GM21367 (cell line): ENCODE measurements around the gene SLMAP.
"Not testable (repeated sequence)": the region's sequence is repeated elsewhere in the genome, so short reads cannot be mapped to it uniquely, and the experiment has no call there.

ENCODE experiments used
- ATAC-seq: cut with Tn5 transposase; IDR thresholded peaks from one replicate; pipeline ENCODE4 v1.9.1; 2021; ENCODE audit not compliant: unreplicated experiment

SLMAP gene

DNA sequence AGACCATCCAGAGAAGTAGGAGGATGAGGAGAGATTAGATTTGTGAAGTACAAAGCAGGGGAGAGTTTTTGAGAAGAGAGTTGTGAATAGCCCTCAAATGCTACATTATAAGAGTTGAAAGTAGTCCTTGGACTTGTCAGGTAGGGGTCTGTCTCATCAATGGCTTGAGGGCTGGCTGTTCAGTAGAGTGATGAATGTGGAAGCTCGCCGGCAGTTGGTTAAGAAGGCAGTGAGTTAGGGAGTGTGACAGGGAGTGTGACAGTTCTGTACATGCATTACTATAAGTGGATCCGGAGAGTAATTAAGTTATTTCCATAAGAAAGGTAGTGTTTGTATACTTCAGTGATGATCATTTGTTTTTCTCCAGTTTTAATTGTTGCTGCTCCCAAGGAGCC is 32.5 kb downstream of the SLMAP start:
- ATAC-seq = no peak

DNA sequence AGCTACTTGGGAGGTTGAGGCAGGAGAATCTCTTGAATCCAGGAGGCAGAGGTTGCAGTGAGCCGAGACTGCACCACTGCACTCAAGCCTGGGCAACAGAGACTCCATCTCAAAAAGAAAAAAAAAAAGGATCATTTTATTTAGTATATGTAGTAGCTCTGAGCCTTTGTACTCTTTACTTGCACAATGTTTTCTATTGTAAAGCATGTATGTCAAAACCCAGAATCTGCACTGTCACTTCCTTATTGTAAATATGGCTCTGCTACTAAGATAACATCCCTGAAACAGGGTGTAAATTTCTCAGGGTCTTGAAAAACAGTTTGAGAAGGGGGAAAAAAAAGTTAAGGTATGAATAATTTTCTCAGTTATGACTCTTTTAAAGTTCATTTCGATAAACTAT is 35.1 kb downstream of the SLMAP start:
- ATAC-seq = no peak

DNA sequence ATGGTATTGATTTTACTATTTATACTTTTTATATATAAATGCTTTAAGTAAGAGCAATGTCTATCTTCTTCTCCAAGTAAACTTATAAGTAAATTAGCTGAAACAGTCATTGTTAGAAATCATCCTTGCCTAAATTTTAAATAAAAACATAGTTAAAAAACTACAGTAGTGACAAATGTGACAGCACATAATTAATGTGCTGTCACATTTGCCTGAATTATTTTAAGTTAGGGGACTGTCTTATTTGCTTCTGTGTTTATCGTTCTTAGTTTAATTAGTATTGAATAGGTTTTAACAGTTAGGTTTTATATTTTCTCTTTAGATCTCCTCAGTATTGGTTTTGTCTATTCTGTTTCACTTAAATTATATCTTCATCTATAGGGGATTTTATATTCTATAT is 36.1 kb downstream of the SLMAP start:
- no peak for ATAC-seq

DNA sequence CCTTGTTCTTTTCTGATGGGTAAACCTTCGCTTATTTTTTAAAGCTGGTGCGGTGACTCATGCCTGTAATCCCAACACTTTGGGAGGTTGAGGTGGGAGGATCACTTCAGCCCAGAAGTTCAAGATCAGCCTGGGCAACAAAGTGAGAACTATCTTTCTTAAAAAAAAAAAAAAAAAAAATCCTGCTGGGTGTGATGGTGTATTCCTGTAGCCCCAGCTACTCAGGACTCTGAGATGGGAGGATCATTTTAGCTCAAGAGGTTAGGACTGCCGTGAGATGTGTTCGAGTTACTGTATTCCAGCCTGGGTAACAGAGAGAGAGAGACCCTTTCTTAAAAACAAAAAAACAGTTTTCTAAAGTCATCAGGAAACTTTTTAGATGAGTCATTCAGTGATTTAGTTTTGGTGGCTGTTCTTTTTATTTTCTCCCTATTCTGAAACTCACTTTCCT is 37.7 kb downstream of the SLMAP start:
- ATAC-seq = no peak

DNA sequence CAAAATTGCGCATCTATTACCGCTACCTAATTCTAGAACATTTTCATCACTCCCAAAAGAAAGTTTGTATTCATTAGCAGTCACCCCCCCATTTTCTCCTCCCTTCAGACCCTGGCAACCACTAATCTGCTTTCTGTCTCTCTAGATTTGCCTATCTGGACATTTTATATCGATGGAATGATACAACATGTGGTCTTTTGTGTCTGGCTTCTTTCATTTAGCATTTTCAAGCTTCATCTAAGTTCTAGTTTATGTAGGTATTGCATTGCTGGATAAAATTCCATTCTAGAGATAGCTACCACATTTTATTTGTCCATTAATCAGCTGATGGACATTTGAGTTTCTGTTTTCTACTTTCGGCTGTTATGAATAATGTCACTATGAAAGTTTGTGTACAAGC is 38.4 kb downstream of the SLMAP start:
- no peak for ATAC-seq

DNA sequence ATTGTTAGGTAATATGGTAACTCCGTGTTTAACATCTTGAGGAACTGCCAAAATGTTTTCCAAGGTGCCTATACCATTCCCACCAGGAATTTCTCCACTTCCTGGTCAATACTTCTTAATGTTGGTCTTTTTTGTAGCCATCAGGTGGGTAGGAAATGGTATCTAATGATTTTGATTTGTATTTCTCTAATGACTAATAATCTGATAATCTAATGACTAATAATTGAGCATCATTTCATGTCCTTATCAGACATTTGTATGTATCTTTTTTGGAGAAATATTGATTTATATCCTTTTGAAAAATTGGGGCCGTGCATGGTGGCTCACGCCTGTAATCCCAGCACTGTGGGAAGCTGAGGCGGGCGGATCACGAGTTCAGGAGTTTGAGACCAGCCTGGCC is 38.8 kb downstream of the SLMAP start:
- no peak for ATAC-seq

DNA sequence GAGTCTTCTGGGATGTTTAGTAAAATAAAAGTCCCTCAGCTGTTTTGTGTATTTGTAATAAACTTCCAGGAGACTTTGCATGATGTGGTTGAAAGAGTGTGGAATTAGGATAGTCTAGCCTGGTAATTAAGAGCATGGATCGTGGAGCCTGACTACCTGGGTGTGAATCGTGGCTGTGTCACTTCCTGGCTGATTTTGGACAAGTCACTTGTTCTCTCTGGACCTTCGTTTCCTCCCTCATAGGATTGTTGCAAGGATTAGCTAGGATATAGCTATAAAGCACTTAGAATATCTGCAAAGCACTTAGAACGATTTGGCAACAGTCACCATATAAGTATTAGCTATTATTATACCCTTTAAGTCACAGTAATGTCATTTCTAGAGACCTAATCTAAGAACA is 40.2 kb downstream of the SLMAP start:
- no peak for ATAC-seq

DNA sequence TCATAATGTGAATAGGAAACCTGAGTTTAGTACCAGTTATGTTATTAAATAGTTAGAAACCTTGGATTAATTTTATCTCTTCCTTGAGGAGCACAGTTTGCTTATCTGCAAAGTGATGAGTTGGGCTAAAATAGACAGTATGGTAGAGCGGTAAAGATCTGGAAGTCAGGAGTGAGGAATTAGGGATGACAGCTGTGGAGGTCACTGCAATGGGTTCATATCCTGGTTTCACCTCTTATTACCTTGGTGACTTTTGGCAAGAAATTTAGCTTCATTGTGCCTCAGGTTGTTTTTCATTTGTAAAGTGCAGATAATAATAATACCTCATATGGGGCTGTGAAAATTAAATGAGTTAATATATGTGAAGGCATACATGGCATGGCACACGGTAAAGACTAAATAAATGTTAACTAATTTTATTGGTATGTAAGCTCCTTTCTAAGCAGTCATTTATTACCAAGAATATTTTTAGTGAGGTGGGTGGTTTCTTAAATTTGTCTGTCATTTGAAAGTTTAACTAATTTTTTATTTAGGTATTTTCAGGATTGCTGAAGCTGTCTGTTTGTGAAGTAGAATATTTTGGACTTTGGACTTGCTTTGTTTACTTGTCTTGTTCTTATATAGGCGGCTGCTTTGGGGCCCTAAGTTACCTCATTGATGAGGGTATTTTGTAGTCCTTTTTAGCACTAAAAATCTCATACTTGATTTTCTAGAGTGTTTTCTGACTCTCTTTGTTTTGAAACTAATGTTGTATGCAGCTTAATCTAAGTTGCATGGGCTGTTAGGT is 41.8 kb downstream of the SLMAP start:
- no peak for ATAC-seq

DNA sequence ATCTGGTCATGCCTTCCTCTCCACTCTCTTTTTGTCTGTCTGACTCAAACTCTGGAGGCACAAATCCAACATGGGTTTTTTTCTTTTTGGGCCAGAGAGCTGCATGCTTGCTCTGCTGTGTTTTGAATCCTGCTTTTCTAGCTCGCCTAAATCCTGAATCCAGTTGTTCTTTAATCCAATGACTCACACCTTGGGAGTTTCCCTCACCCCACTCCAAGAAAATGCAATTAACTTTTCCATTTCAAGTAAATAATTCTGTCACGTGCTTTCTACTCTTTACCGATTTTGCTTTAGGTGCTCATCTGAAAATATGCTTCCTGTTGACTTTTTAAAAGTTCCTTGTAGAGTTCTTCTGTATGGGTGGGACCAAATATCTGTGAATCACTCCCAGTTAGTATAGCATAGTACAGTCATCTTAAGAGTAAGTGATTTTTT is 47.6 kb downstream of the SLMAP start:
- ATAC-seq = no peak

DNA sequence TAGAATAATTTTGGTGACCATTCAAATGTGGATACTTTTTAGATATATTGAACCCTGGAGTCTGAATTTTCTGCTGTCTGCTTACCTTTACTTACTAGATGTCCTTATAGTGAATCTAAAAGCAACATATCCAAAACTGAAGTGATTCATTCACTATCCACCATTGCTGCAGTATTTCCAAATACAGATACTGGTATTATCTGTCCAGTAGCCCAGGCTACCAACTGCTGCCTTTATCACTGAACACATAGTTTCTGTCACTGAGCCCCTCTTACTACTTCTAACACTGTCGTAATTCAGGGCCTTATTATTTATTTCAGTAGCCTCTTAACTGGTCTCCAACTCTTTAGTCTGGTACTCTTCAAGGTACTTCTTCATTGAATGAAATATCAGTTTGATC is 49.2 kb downstream of the SLMAP start:
- ATAC-seq = no peak

DNA sequence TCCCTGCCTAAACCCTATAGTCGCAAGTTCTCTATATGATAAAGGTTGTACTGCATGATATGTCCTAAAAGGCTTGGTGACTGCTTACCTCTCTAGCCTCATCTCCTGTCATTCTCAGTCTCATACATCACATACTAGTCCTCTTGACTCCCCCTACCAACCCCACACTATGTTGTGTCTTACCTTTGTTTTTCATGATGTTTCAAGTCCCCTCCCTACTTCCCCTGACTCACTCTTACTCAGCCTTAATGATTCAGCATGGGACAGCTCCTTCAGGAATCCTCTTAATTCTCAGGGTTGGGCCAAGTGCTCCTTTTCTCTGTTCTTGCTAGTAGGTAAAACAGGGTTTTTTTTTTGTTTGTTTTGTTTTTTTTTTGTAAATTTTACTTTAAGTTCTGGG is 49.6 kb downstream of the SLMAP start:
- ATAC-seq = no peak

DNA sequence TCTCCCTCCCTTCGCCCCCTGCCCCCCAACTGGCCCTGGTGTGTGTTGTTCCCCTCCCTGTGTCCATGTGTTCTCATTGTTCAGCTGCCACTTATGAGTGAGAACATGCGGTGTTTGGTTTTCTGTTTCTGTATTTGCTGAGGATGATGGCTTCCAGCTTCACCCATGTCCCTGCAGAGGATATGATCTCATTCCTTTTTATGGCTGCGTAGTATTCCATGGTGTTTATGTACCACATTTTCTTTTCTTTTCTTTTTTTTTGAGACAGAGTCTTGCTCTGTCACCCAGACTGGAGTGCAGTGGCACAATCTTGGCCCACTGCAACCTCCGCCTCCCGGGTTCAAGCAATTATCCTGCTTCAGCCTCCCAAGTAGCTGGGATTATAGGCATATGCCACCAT is 50.1 kb downstream of the SLMAP start:
- ATAC-seq = not testable (repeated sequence)

DNA sequence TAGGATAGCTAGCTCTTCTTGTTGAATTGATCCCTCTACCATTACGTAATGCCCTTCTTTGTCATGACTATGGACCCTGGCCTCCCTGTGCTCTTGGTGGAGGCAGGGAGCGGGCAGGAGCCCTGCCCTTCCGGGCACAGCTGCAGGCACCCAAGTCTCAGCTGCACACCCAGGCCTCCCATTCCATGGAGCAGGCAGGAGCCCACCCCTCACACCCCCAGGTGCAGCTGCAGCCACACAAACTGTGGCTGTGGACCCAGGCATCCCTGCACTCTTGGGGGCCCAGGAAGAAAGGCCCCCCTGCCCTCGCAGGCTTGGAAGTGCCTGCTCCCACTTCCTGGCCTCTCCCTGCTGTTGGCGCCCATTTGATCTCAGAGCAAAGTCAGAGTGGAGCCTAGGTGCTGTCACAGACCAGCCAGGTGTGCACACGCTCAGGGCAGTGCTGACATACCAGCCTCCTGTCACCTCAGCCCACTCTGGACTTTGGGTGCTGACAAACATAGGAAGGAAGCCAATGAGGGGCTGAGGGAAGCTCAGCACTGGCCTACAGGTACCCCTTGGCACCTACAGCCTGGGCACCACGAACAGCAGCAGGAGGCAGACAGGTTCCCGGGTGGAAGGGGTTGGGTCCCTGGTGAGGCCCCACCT is 53.0 kb downstream of the SLMAP start:
- no peak for ATAC-seq

DNA sequence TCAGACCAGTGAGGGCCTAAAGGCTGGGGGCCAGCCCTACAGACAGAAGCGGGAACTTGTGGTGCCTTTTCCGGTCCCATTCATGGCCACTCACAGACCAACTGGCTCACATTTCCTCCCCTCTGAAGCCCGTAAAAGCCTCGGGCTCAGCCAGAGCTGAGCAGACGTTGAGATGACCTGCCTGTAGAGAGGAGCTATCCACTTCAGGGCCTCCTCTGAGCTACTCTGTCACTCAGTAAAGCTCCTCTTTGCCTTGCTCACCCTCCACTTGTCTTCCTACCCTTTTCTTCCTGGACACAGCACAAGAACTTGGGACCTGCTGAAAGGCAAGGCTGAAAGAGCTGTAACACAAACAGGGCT is 53.5 kb downstream of the SLMAP start:
- ATAC-seq = no peak

DNA sequence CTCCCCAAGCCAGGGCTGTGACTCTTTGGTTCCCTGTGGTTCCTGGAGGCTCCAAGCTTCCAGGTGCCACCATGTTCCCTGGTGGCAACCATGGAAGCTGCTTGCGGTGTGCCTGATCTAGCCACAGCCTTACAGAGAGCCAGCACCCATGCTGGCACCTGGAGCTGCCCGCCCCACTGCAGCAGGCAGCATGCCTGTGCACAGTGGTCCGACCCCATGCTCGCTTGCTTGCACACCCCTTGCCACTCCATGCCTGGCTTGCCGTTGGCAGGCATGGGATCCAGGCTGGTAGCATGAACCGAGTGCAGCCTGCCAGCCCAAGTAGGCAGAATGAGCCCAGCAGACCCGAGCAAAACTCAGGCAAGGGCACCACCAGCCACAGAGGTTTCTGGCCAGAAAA is 53.9 kb downstream of the SLMAP start:
- ATAC-seq = no peak

DNA sequence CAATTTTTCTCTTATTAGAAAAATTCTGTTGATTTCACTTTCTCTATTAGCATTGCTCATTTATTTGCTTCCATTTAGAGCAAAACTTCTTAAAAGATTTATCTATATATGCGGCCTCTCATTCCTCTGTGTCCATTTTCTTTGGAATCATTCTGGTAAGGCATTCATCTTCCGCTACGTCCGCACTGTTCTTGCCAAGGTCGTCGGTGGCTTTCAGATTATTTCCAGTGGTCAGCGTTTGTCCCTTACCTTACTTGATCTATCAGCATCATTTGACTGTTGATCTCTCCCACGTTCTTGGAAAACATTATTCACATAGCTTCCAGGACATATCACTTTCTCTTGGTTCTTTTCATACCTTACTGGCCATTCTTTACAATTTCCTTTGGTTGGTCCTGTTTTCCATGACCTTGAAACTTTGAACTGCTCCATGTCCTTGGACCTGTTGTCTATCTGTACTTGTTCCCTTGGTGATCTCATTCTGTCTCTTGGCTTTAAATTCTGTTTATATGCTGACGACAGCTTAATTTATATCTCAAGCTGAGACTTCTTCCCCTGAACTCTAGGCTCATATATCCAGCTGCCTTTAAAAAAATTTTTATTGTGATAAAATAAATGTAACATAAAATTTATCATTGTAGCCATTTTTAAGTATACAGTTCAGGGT is 54.5 kb downstream of the SLMAP start:
- no peak for ATAC-seq

DNA sequence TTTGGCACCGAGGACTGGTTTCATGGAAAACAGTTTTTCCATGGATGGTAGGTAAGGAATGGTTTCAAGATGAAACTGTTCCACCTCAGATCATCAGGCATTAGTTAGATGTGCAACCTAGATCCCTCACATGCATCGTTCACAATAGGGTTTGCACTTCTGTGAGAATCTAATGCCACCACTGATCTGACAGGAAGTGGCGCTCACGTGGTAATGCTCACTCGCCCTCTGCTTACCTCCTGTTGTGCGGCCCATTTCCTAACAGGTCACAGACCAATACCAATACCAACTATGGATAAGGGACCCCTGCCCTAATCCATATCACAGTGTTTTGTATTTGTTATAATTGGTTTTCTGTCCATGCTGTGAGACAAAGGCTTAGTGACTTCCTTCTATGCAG is 58.9 kb downstream of the SLMAP start:
- no peak for ATAC-seq

DNA sequence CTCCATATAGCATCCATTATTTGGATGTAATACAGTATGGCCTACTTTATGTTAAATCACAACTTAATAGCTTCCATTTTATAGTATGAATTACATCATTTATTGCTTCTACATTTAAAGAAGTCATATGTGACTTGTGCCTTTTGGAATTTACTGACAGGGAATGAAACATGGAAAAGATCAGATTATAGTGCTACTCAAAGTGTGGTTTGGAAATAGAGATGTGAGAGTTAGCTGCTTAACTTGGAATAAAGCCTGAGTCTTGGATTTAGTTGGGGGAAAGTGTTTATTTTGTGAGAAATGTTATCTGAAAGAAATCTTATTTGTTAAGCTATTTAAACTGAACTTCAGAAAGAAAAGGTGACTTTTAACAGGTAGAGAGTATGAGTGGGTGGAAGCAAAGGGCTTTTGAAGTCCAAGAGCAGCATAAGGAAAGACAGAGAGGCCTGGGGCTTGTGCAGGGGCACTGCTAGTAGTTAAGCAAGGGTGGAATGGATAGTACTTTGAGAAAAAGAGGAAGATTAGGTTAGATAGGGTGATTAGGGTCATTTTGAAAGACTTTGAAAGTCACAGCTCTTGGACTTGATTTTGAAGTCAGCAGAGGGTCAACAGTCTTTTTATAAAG is 60.5 kb downstream of the SLMAP start:
- no peak for ATAC-seq

DNA sequence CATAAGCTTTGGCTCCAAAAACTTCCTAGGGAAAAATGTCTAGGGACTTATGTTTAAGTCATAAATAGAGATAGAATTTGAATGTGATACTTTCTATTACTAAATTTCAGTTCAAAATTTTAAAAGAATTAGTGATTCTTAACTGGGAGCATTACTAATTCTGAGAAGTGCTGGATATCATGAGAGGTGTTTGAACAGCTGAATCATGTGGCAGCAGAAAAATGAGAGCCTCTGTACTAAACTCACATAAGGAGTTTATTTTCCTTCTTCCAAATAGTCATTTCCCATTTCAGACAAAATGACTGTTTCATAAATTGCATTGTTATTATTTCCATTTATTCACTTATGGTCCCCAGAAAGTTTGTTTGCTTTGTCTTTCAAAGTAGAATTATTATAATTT is 62.7 kb downstream of the SLMAP start:
- no peak for ATAC-seq

DNA sequence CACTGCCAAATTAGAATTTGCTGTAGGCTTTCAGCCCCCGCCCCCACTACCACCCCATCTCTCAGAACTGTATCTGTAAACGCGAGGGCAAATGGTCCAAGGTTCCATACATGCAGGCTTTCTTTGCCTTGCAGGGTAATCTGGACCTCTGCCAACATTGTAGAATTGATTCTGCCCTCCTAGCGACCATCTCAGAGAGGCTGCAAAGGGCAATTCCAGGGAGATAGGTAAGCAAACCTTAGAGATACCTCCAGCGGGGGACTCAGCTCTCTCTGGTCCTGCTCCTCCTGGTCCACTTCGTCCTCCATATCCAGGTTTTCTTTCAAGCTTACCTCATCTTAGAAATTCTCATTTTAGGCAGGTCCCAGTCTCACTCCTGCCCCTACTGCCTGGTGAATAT is 64.4 kb downstream of the SLMAP start:
- ATAC-seq = no peak

DNA sequence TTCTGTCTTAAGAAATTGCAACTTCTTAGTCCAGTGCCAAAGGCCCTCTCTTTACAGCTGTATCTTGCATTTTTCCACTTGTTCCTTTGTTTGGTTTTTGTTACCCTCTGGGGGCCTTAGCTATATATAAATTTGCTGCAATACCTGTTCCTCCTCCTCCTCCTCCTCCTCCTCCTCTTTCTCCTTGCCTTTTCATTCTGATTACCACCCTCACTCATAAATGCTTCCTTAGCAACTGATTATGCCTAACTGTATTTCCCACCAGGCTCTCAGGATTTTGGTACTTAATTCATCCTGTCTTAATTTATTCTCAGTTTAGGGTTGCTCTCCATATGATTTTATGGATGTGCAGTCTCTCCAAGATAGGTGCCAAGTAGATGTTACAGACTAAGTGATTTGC is 65.7 kb downstream of the SLMAP start:
- no peak for ATAC-seq

DNA sequence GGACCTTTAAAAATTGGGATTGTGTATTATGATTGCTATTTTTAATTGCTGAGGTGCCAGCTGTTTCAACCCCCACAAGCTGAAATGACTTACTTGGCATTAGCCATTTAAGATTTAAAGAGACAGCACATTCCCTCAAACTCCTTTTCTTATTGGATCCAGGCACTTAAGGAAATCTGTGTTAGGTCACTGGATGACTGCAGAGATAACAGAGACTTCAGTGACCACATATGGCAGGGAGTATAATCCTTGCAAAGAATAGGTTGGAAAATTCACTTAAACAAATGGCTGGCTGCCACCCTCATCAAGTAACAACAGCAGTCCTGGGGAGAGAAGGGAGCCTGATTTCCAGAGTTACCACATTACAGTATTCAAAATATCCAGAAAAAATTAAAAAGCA is 66.6 kb downstream of the SLMAP start:
- no peak for ATAC-seq
